DMS 273 (cell line): ENCODE measurements around the gene ANKS6.

Source experiments
- DNase-seq: peaks from one replicate; lab custom pipeline; 2025; ENCODE audit not compliant: unreplicated experiment; lab: John Stamatoyannopoulos, UW

Gene ANKS6

DNA sequence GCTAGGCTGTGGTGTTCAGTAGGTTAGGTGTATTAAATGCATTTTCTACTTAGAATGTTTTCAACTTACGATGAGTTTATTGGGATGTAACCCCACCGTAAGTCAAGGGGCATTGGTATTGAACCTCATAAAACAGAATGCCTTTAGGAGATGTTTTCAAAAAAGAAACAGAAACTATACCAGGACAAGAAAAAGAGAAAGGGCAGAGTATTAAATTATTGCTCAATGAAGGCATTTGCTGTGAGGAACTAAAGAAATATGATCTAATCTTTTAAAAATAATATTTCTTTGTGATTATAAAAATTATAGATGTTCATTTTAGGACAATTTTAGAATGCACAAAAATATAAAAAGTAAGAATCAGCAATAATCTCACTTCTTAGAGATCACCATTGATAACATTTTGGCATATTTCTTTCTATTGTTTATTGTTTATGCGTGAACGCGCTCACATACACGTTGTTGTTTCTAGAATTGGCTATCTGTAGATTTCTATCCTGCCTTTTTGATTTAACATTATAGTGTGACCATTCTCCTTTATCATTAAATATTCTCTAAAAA is 19.1 kb upstream of the ANKS6 start:
- no peak for DNase-seq

GRCh38 chr9:98811051-98811650 is 14.8 kb upstream of the ANKS6 start:
- DNase-seq: no peak

- peak; percentile 7 for DNase-seq
Measured at GRCh38 chr9:98810102-98810842, 13.9 kb upstream of the ANKS6 start.

DNA sequence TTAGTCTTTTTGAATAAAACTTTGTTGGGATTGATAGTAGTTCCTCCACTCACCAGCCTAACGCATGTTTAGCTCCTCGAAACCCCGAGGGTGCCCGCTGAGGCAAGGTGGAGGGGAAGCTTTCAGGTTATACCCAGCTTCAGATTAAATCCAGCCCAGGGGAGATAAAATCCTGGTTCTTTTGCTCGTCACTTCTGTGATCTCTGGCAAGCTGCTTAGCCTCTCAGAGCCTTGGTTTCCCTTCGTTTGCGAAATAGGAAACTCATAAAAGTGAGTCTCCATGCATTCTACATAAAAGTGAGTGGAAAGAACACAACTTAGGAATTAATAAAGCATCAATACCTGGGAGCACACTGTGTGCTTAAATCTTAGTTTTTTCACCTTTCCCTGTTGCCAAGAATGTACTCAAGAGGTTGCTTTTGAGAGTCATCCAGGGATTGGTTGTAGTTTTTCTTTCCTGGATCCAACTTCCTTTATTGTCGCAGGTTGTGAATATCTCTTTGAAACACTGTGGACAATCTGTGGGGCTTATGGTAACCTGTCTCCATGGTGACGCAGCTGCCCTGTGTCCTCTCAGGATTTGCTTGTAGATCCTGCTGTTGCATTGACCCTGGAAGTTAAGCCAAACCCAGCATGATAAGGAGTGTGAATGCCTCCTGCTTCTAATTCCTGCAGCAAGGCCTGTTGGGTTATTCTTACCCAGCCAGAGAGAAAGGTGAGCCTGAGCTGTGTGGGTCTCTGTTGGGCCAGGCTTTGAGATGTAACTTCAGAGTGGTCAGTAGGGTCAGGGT is 13.2 kb upstream of the ANKS6 start:
- DNase-seq: peak; percentile 21

- DNase-seq: no peak
Measured at GRCh38 chr9:98808875-98809274, 12.5 kb upstream of the ANKS6 start.

DNA sequence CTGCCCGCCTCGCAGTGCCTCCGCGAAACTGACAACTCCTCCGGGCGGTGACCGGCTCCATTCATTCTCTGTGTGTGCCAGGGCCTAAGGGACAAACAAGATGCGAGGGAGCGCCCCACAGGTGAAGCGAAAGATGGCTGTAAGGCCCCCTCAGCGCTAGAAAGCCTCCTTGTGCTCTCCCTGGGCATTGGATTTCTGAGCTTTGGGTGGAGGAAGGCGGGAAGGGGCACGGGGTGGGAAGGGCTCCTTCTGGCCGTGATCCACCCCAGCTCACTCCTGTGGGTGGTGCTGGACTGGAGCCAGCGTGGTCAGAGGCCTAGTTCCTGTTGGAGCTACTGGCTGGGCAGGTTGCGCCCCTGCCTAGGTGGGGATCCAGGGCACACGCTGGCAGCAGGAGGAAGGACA is 12.1 kb upstream of the ANKS6 start:
- peak; percentile 47 for DNase-seq

GRCh38 chr9:98807814-98808195 is 11.4 kb upstream of the ANKS6 start:
- DNase-seq: peak; percentile 70

GRCh38 chr9:98807070-98807813 is 10.9 kb upstream of the ANKS6 start, which contains the start of gene GALNT12:
GALNT12 (plus strand) TSS chr9:98807670; CDS start chr9:98807699, 29 bp downstream.
- DNase-seq: peak; percentile 79

DNA sequence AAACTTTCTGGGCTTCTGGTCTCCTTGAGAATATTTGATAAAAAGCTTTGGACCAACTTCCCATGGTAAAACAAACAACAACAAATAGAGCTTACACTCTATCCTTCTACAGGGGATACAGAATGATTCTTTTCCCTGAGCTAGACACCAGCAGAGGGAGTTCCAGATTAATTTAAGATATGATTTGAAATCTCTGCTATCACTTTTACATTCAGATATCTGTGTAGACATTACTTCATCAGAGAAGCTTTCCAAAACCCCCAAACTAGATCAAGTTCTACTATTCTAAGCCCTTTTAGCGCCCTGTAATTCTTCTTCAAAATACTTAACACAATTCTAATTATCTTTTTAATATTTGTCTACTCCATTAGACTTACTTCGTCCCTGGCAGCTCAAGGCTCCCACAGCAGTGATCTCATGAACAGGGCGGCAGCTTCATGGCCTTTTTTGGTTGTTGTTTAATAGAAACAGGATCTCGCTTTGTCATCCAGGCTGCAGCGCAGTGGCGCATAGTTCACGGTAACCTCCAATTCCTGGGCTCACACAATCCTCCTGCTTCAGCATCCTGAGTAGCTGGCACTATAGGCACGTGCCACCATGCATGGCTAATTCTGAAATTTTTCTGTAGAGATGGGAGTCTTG is 10.2 kb upstream of the ANKS6 start:
- DNase-seq: peak; percentile 37

DNA sequence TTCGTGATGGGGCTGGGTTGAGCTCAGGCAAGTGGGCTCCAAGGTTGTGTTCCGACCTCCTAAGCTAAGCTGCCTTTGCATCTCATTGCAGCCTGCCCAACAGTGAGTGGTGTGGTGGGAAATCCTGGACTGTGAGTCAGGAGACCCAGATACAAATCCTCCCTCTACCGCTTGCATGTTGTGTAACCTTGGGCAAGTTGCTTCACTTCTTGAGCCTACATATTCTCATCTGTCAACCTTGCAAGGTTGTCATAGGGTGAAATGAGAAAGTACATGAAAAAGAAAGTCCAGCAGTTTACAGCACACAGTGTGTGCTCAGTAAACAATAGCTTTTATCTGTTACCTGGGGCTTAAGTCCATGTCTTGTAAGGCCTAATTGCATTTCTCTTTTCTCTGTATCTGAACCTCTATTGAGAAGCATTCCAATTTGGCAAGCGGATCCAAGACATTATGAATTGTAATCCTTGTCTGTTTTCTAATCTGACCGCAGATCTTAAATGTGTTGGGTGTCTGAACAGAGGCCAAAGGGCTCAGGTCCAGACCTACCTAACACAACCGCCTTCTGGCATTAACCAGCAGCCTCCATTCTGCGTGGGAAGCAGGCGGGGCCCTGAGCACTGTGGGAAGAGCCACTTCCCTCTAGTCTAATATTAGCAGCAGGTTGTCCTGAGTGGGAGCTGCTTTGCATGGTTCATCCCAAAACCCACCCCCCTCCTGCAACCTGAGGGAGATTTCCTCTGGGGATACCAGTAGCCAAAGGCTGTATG is 9.3 kb upstream of the ANKS6 start:
- no peak for DNase-seq

- peak; percentile 9 for DNase-seq
Measured at GRCh38 chr9:98804083-98804482, 7.7 kb upstream of the ANKS6 start.

- DNase-seq: peak; percentile 74
Measured at GRCh38 chr9:98801969-98802371, 5.6 kb upstream of the ANKS6 start.

- peak; percentile 74 for DNase-seq
Measured at GRCh38 chr9:98801561-98801960, 5.2 kb upstream of the ANKS6 start.

GRCh38 chr9:98798254-98798653 is 1.9 kb upstream of the ANKS6 start:
- no peak for DNase-seq

- no peak for DNase-seq
Measured at GRCh38 chr9:98797491-98797890, 1.1 kb upstream of the ANKS6 start.

DNA sequence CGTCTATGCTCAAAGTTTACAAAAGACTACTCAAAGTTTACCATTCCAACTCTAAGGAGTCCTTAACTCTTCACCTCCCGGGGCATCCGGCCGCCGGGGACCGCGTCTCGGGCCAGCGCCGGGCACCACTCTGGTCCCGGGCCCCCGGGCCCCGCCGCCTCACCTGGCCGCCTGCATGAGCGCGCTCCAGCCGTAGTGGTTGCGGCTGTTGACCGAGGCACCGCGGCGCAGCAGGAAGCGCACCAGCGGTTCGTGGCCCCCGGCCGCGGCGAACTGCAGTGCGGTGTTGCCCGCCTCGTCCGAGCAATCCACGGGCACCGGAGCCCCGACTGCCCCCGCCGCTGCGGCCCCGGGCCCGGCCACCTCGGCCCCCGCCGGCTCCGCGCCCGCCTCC is 388 bp downstream of the ANKS6 start:
- DNase-seq: peak; percentile 58

GRCh38 chr9:98795295-98795955 is 930 bp downstream of the ANKS6 start:
- DNase-seq: peak; percentile 41

GRCh38 chr9:98794802-98795201 is 1.6 kb downstream of the ANKS6 start:
- no peak for DNase-seq

GRCh38 chr9:98793031-98793430 is 3.3 kb downstream of the ANKS6 start:
- no peak for DNase-seq
